Stimulated activated CD8-positive, alpha-beta memory T cell treated with anti-CD3 and anti-CD28 coated beads, Interleukin-15, amount 100 ng/mL, for 48 hours (primary cell): ENCODE measurements around the gene ZFP14.

ENCODE experiments used
- DNase-seq, 2 donors: peaks; one replicate each; pipeline ENCODE4 v3.0.0-alpha.2; 2020; ENCODE audit warnings: low read depth in 2 of 2

Gene ZFP14

GRCh38 chr19:36378625-36379509, at the start of gene ZFP14:
Gene ZFP14, minus strand, starts transcription at chr19:36379201. Its CDS starts 11,309 bp downstream, at chr19:36367892.
- DNase-seq = peak; percentile 91 to 93

DNA sequence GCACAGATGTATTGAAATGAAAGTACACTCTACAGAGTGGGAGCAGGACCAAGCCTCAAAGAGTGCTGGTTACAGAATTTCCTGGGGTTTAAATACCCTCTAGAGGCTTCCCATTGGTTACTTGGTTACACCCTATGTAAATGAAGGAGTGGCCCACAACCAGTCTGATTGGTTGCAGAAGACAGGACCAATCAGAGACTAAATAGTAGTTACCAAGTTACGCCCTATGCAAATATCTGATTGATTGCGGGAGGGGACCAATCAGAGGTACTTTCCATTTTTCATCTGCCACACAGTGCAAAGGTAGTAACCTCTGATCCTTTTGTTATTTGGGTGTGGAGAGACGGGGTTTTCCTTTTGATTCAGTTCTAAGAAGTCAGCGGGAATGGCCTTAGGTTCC, 44.9 kb upstream of the ZFP14 start:
- no peak for DNase-seq

- no peak for DNase-seq
Measured at GRCh38 chr19:36421749-36422481, 42.9 kb upstream of the ZFP14 start.

DNA sequence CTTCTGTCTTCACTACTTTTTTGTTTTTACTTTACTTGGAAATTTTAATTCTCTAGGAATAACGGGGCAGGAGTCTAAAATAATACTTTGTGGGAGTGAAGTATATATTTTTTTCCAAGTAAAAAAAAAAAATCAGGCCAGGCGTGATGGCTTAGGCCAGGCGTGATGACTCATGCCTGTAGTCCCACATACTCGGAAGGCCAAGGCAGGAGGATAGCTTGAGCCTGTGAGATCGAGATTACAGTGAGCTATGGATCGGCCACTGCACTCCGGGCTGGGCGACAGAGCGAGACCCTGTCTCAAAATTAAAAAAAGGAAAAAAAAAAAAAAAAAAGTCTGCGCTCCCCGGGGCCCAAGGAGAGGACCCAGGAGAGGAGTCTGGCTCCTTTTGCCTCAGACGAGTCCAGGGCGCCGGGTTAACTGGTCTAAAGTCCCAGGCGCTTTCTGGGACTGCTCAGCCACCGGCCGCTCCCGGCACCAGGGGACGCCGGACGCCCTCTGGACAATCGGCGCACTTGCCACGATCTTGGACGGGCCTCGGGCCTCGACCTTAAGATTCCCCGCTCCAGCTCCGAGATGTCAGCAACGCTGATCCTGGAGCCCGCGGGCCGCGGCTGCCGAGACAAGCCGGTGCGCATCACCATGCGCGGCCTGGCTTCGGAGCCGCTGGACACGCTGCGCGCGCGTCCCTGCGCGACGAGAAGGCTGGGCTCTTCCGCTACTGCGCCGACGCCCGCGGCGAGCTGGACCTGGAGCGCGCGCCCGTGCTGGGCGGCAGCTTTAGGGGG, 42.2 kb upstream of the ZFP14 start:
- DNase-seq = no peak

- peak; percentile 70 to 76 for DNase-seq
Measured at GRCh38 chr19:36418287-36419001, 39.4 kb upstream of the ZFP14 start, which contains the start of gene ZFP82. Gene ZFP82, minus strand, starts transcription at chr19:36418644. Its CDS starts 8,855 bp downstream, at chr19:36409789.

GRCh38 chr19:36417752-36418286, 38.8 kb upstream of the ZFP14 start:
- no peak for DNase-seq

- DNase-seq = no peak
Measured at GRCh38 chr19:36409841-36410240, 30.8 kb upstream of the ZFP14 start.

DNA sequence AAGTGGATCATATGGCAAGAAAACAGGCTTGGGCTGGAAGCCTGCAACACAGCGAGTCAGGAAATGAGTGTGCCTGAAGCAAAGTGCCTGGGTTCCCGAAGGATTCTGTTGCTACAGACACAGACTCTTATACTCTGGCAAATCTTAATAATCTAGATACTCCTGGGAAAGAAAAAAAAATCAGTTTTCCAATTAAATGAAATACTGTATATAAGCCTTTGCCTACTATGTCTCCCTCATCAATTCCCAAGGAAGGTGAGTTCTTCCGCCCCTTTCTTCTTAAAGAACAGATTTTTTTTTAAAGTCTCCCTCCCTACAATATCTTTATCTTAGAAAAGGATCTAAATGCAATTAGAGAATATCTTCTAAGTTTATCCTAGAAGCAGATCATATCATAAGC, 29.1 kb upstream of the ZFP14 start:
- no peak for DNase-seq

DNA sequence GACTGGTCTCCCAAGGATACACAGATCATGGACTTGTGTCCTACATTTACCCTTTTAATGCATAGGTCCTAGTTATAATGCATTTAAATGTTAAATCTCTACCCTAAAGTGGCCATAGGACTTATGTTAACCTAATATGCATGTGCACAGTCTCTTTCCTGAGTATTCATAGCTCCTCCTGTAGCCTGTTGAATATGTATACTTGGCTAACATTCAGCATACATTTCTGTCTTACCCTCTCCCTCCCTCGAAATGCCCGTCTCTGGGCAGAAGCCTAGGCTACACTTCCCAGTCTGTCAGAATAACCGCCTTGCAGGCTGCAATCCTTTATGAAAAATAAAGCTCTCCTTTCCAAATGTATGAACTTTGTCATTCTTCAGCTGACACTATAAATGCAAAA, 25.5 kb upstream of the ZFP14 start:
- no peak for DNase-seq

DNA sequence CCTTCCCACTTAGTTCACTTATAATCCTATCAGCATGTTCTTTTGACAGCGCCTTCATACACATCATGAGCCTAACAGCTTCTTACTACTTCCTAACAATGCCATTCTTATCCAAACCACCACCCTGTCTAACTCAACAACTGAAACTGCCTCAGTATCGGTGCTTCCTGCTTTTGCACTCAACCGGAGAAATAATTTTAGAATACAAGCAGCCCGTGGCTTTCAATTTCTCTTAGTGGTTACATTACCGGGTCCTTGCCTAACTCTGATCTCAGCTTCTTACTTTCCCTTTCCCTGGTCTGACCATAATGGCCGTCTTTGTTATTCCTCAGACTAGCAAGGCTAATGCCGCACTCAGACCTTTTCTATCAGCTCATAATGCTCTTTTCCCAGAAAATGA, 22.5 kb upstream of the ZFP14 start:
- no peak for DNase-seq

GRCh38 chr19:36398571-36398970, 19.6 kb upstream of the ZFP14 start:
- DNase-seq = no peak

GRCh38 chr19:36392916-36393673, 14.1 kb upstream of the ZFP14 start:
- no peak for DNase-seq

- no peak for DNase-seq
Measured at GRCh38 chr19:36379510-36379819, 464 bp upstream of the ZFP14 start.

DNA sequence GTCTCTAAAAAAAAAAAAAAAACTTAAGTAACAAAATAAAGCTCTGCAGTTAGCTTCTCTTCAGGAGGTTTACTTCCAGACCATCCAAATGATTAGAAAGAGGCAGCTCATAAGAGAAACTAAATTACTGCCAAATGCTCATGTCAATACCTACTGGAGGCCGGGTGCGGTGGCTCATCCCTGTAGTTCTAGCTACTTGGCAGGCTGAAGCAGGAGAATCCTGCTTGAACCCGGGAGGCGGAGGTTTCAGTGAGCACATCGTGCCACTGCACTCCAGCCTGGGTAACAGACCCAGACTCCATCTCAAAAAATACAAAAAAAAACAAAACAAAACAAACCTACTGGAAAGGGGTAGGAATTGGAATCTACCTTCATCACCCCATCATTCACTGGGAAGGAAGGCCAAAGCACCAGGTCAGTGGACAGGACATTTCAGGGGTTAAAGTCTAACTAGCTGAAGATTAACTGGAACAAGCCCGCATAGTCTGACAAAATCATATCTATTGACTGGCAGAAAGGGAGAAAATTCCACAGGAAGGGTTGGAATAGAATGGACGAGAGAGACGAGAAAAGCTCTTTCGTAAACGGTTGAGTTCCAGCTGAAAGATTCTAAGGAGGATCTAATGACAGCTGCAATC, 1.3 kb downstream of the ZFP14 start:
- DNase-seq = no peak

DNA sequence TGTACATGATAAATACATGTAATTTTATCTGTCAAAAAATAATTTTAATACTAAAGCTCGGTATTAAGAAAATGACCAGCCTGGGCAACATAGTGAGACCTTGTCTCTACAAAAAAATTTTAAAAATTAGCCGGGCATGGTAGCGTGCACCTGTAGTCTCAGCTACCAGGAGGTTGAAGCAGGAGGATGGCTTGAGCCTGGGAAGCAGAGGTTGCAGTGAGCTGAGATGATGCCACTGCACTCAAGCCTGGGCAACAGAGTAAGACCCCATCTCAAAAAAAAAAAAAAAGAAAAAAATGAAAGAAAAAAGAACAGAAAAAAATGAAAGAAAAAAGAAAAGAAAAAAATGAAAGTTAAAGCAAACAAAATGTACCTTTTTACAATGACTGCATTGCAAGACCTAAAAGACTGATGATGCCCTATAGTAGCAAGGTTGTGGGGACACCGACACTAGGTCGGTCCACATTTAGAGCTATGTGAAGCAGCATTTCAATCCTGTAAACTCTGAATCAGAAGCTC, 5.3 kb downstream of the ZFP14 start:
- no peak for DNase-seq

DNA sequence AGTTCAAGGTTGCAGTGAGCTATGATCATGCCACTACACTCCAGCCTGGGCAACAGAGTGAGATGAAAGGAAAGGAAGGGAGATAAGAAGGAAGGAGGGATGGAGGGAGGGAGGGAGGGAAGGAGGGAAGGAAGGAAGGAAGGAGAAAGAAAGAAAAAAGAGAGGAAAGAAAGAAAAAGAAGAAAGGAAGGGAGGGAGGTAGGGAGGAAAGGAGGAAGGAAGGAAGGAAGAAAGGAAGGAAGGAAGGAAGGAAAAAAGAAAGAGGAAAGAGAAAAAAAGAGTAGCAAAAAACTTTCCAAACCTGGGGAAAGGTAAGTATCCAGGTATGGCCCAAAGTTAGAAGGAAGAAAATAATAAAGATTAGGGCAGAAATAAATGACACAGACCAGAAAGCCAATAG, 7.1 kb downstream of the ZFP14 start:
- DNase-seq = no peak

GRCh38 chr19:36363845-36364244, 15.2 kb downstream of the ZFP14 start:
- no peak for DNase-seq

GRCh38 chr19:36340786-36341372, 38.1 kb downstream of the ZFP14 start:
- no peak for DNase-seq
